PC-9 (cell line): ENCODE data around the gene TTC28. TPM values are rescaled to one million over a fixed set of nuclear protein-coding genes. Genes with fewer than 3 reads are reported as not detected.

Experiments used
- BruUV-seq: library from RNA; stranded (reverse); fragments of 400-500 nt; replicated peaks from 2 replicates; lab custom pipeline; 2021; lab: Mats Ljungman, UMichigan
- CTCF ChIA-PET: fragments of 300-600 bp; sonication (Branson Sonifier 250); formaldehyde crosslinking; loops from one replicate; lab custom pipeline; 2022; ENCODE audit warnings: antibody characterized with exemption; lab: Charles Lee
- POLR2A ChIA-PET: fragments of 300-600 bp; sonication (Branson Sonifier 250); formaldehyde crosslinking; loops from one replicate; lab custom pipeline; 2022; ENCODE audit warnings: antibody characterized with exemption; ENCODE audit not compliant: unreplicated experiment; lab: Charles Lee
- DNase-seq, 2 experiments: peaks; one replicate each; pipeline versions ENCODE4 v3.0.0 to v3.0.0-alpha.2; 2015 to 2022; ENCODE audit warnings: mixed read lengths in 1 of 2
- H2AFZ ChIP-seq: fragments of 200-600 bp; sonication (generic); 2 replicates; pipeline ENCODE4 v1.8.1; 2017; ENCODE audit warnings: antibody characterized with exemption
- H3F3A ChIP-seq: fragments of 200-600 bp; sonication (generic); 2 replicates; pipeline ENCODE4 v1.8.1; 2017; ENCODE audit warnings: antibody characterized with exemption, mild to moderate bottlenecking, low read depth; ENCODE audit not compliant: insufficient read depth
- H3K27ac ChIP-seq: fragments of 200-600 bp; sonication (generic); 2 replicates; pipeline ENCODE4 v1.6.1; 2016; ENCODE audit warnings: mixed run types
- H3K27me3 ChIP-seq: fragments of 200-600 bp; sonication (generic); 2 replicates; pipeline ENCODE4 v1.6.1; 2016; ENCODE audit warnings: low read depth, mixed run types; ENCODE audit not compliant: insufficient read depth
- H3K36me3 ChIP-seq: fragments of 200-600 bp; sonication (generic); 2 replicates; pipeline ENCODE4 v1.6.1; 2016; ENCODE audit warnings: low read depth, mixed run types
- H3K4me1 ChIP-seq: fragments of 200-600 bp; sonication (generic); replicated peaks from 2 replicates; pipeline ENCODE4 v1.6.1; 2016; ENCODE audit warnings: mixed run types; ENCODE audit not compliant: insufficient read depth
- H3K4me2 ChIP-seq: fragments of 200-600 bp; sonication (generic); 2 replicates; pipeline ENCODE4 v1.6.1; 2017; ENCODE audit warnings: mixed run types
- H3K4me3 ChIP-seq: fragments of 200-600 bp; sonication (generic); 2 replicates; pipeline ENCODE4 v1.6.1; 2016; ENCODE audit warnings: mixed run types
- H3K79me2 ChIP-seq: fragments of 200-600 bp; sonication (generic); 2 replicates; pipeline ENCODE4 v1.6.1; 2017; ENCODE audit warnings: low read depth, mixed run types
- H3K9me2 ChIP-seq: fragments of 200-600 bp; sonication (generic); 2 replicates; pipeline ENCODE4 v1.8.1; 2017; ENCODE audit warnings: mild to moderate bottlenecking; ENCODE audit not compliant: insufficient read depth
- H3K9me3 ChIP-seq: fragments of 200-600 bp; sonication (generic); 2 replicates; pipeline ENCODE4 v1.8.1; 2016; ENCODE audit warnings: low read depth; ENCODE audit not compliant: insufficient read depth
- H4K20me1 ChIP-seq: fragments of 200-600 bp; sonication (generic); 2 replicates; pipeline ENCODE4 v1.8.1; 2017; ENCODE audit not compliant: insufficient read depth
- EZH2 ChIP-seq: fragments of 200-600 bp; sonication (generic); IDR thresholded peaks from 2 replicates; pipeline ENCODE4 v1.8.0; 2017; ENCODE audit warnings: antibody characterized with exemption, low read depth
- intact Hi-C: fragments of 100-400 bp; cut with micrococcal nuclease; formaldehyde crosslinking; loops from one replicate; pipeline ENCODE4 v1.10.0; 2022; ENCODE audit not compliant: unreplicated experiment
- total RNA-seq: library from RNA; stranded (reverse); gene quantifications from 2 replicates; pipeline ENCODE4 v1.2.3, GENCODE V29; 2021
- TF ChIP-seq, protein P1 (sequence below): fragments of 200-600 bp; sonication (generic); conservative IDR thresholded peaks from 2 replicates; pipeline ENCODE4 v1.6.1; 2017; ENCODE audit warnings: mixed run types, antibody characterized with exemption, mild to moderate bottlenecking, moderate library complexity

The TTC28 gene
- total RNA-seq, 1 experiment from 2014 or later = 6.7 TPM

DNA sequence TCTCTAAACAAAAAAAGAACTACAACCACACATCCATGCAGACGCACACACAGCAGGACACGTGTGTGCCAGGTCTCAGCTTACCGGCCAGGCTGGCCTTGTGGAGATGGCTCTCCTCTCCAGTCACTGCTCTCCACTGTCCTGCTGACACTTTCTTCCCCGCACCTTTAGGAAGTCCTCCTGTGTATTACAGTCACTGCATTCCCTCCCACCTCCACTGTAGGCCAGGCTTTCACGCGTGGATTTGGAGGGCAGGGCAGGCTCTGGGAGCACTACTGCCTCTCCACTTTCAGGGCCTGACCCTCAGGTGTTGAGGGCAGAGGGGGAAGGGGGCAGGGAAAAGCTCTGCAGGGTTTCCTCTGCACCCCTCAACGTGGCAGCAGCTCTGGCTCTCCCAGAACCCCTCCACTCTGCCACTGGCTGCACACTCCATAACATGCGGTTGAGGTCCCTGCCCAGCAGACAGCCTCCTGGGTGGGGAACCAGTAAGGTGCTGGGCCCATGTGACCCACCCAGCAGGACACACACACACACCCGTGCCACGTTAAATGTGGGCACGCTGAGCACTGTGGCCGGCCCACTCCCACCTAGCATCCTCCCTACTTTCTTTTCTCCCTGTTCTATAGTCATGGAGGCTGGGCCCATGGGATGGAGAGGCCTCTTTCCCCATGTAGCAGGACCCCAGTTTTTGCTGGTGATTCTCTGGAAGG, 653.6 kb downstream of the TTC28 start:
- intact Hi-C loops = no loop called here
- Histone ChIP-seq H3K36me3 (no peaks in the 10 kb centered on the region), H4K20me1 (no peaks in the 10 kb centered on the region), H3K27me3 (no peaks in the 10 kb centered on the region), H3F3A (peaks cover 12% of the 10 kb centered on the region; the same call in 1 of the 2 replicates), H3K79me2 (no peaks in the 10 kb centered on the region), H3K27ac (no peak overlapping the region), H3K4me1 (peaks cover 24% of the 10 kb centered on the region), H3K4me3 (no peak overlapping the region), H3K4me2 (no peak overlapping the region), H3K9me3 (no peaks in the 10 kb centered on the region), H3K9me2 (no peaks in the 10 kb centered on the region), H2AFZ (no peak overlapping the region)
- TF ChIP-seq, protein P1, sequence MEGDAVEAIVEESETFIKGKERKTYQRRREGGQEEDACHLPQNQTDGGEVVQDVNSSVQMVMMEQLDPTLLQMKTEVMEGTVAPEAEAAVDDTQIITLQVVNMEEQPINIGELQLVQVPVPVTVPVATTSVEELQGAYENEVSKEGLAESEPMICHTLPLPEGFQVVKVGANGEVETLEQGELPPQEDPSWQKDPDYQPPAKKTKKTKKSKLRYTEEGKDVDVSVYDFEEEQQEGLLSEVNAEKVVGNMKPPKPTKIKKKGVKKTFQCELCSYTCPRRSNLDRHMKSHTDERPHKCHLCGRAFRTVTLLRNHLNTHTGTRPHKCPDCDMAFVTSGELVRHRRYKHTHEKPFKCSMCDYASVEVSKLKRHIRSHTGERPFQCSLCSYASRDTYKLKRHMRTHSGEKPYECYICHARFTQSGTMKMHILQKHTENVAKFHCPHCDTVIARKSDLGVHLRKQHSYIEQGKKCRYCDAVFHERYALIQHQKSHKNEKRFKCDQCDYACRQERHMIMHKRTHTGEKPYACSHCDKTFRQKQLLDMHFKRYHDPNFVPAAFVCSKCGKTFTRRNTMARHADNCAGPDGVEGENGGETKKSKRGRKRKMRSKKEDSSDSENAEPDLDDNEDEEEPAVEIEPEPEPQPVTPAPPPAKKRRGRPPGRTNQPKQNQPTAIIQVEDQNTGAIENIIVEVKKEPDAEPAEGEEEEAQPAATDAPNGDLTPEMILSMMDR = no peak
- no peak for TF ChIP-seq EZH2
- no peak for DNase-seq
- POLR2A ChIA-PET = no interaction called here
- BruUV-seq = no TSS peak
- CTCF ChIA-PET = no interaction called here

DNA sequence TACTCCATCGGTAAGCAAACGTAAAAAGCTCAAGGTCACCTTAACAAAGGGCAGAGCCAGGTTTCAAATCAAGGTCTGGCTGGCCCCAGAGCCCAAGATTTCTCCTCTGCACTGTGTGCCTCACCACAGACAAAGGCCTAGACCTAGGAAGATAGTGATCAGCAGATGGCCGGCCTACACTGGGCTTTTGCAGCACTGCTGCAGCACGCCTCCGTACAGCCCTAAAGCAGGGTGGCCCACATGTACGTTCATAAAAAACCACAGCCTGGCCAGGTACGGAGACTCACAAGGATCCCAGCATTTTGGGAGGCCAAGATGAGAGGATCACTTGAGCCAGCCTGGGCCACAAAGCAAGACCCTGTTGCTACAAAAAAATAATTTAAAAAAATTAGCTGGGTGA, 654.3 kb downstream of the TTC28 start:
- Histone ChIP-seq H4K20me1 (no peaks in the 10 kb centered on the region), H2AFZ (no peak overlapping the region), H3K9me2 (no peaks in the 10 kb centered on the region), H3K27ac (no peak overlapping the region), H3K9me3 (no peaks in the 10 kb centered on the region), H3F3A (peaks cover 12% of the 10 kb centered on the region; the same call in 1 of the 2 replicates), H3K27me3 (no peaks in the 10 kb centered on the region), H3K4me2 (no peak overlapping the region), H3K4me3 (no peak overlapping the region), H3K4me1 (peaks cover 23% of the 10 kb centered on the region), H3K79me2 (no peaks in the 10 kb centered on the region), H3K36me3 (no peaks in the 10 kb centered on the region)
- no peak for DNase-seq
- intact Hi-C loops = no loop called here
- ChIA-PET CTCF (no interaction called here), POLR2A (no interaction called here)
- TF ChIP-seq, protein P1 = no peak
- no peak for TF ChIP-seq EZH2
- no TSS peak for BruUV-seq

DNA sequence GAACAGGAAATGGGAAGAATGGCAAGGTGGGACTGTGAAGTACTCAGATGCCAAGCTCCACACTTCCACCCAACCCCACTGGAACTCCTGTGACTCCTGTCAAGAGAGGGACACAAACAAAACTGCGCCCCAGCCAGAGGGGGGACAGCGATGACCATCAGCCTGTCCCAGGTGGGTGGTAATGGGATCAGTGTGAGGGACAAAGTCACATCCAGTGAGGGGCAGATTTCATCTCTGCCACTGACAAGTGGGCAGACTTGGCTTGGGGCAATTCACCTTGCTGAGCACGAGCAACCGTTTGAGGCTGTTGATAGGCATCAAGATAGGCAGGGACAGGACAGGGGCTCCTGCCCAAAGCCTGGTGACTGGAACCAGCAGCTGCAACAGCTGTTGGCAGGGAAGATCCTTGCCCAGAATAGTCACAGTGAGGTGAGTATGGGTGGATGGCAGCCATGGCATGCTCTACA, 655.2 kb downstream of the TTC28 start:
- Histone ChIP-seq H3K9me2 (no peaks in the 10 kb centered on the region), H3K4me2 (no peak overlapping the region), H3K79me2 (no peaks in the 10 kb centered on the region), H4K20me1 (no peaks in the 10 kb centered on the region), H3K9me3 (no peaks in the 10 kb centered on the region), H3K27ac (no peak overlapping the region), H2AFZ (no peak overlapping the region), H3K4me1 (peaks cover 15% of the 10 kb centered on the region), H3K36me3 (no peaks in the 10 kb centered on the region), H3K4me3 (no peak overlapping the region), H3K27me3 (no peaks in the 10 kb centered on the region), H3F3A (peaks cover 7% of the 10 kb centered on the region)
- intact Hi-C loops = loop anchor here (5.0 kb wide), 1 partner anchor 418 kb away; no protein-coding TSS in a partner anchor
- DNase-seq = no peak
- TF ChIP-seq, protein P1 = no peak
- TF ChIP-seq EZH2 = no peak
- no TSS peak for BruUV-seq
- ChIA-PET CTCF (no interaction called here), POLR2A (no interaction called here)
